Neural crest cell (in vitro differentiated cells): ENCODE results near the gene RNF145. TPM values are rescaled to one million over a fixed set of nuclear protein-coding genes. Genes with fewer than 3 reads are reported as not detected.

Experiments used
- DNase-seq: peaks from one replicate; pipeline ENCODE4 v3.0.0; 2021; ENCODE audit warnings: low read depth, mixed read lengths, low spot score
- H3K27ac Mint-ChIP-seq: one replicate; pipeline ENCODE4 v1.8.0; 2021; ENCODE audit warnings: mild to moderate bottlenecking, mixed read lengths; ENCODE audit not compliant: unreplicated experiment
- H3K27me3 Mint-ChIP-seq: 2 replicates; pipeline ENCODE4 v1.8.0; 2021; ENCODE audit warnings: low read depth, mild to moderate bottlenecking, mixed read lengths
- H3K36me3 Mint-ChIP-seq: 2 replicates; pipeline ENCODE4 v1.8.0; 2021; ENCODE audit warnings: low read depth, mild to moderate bottlenecking, mixed read lengths
- H3K4me1 Mint-ChIP-seq: 2 replicates; pipeline ENCODE4 v1.8.0; 2021; ENCODE audit warnings: mixed read lengths
- H3K4me3 Mint-ChIP-seq: one replicate; pipeline ENCODE4 v1.8.0; 2021; ENCODE audit warnings: mild to moderate bottlenecking, mixed read lengths
- H3K9me3 Mint-ChIP-seq: 2 replicates; pipeline ENCODE4 v1.8.0; 2021; ENCODE audit warnings: mixed read lengths
- total RNA-seq: library from RNA; stranded (reverse); gene quantifications from 2 replicates; pipeline ENCODE4 v1.2.1, GENCODE V29; 2021
- TF ChIP-seq, protein P1 (sequence below): fragments of 200-600 bp; sonication (generic); conservative IDR thresholded peaks from 2 replicates; pipeline ENCODE4 v1.5.0; 2021; ENCODE audit warnings: antibody characterized with exemption, mild to moderate bottlenecking

The RNF145 gene
- total RNA-seq, 1 donor from 2014 or later = 95.2 TPM

DNA sequence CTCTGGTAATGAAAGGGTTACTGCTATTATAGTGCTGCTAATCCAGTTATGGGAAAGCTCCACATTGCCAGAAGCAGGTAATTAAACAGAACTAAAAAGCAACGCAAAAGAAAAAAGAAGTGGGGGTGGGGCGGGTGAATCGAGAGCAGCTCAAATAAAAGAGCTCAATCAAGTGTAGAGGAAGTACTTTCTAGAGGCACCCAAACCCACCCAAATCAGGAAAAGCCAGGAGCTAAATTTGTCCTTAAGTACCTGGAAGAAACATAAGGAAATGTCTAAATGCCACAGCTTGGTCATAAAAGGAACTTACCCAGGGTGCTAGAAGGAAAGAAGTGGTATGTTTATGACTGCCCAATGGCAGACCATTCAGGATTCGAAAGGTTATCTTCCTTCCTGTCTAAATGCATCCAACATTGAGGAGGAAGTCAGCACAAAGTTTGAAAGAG is 2.4 kb upstream of the RNF145 start:
- no peaks in the 10 kb centered on the region for H3K36me3 Mint-ChIP-seq
- no peak overlapping the region for H3K4me3 Mint-ChIP-seq
- peaks cover 3% of the 10 kb centered on the region for H3K27me3 Mint-ChIP-seq
- DNase-seq = no peak
- H3K4me1 Mint-ChIP-seq = peaks cover 29% of the 10 kb centered on the region
- no peaks in the 10 kb centered on the region for H3K9me3 Mint-ChIP-seq
- TF ChIP-seq, protein P1, sequence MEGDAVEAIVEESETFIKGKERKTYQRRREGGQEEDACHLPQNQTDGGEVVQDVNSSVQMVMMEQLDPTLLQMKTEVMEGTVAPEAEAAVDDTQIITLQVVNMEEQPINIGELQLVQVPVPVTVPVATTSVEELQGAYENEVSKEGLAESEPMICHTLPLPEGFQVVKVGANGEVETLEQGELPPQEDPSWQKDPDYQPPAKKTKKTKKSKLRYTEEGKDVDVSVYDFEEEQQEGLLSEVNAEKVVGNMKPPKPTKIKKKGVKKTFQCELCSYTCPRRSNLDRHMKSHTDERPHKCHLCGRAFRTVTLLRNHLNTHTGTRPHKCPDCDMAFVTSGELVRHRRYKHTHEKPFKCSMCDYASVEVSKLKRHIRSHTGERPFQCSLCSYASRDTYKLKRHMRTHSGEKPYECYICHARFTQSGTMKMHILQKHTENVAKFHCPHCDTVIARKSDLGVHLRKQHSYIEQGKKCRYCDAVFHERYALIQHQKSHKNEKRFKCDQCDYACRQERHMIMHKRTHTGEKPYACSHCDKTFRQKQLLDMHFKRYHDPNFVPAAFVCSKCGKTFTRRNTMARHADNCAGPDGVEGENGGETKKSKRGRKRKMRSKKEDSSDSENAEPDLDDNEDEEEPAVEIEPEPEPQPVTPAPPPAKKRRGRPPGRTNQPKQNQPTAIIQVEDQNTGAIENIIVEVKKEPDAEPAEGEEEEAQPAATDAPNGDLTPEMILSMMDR = no peak
- H3K27ac Mint-ChIP-seq = no peak overlapping the region

DNA sequence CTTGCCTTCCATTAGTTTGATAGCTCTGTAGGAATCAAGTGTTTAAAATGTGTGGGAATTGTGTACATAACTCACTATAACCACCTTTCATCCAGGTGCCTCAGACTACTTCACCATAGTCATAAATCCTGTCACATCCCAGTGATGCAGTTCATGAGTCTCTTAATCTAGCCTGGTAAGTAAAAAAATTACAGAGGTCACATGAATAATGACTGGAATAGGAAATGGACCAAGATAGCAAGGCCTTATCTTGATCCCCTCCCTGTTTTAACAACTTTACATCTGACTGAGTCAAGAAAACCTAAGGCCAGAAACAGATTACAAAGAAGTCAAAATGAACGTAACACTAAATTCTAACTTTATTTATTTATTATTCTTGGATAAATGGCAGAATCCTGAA is 1.5 kb upstream of the RNF145 start:
- peaks cover 36% of the 10 kb centered on the region for H3K4me1 Mint-ChIP-seq
- DNase-seq = no peak
- TF ChIP-seq, protein P1 = no peak
- peaks cover 3% of the 10 kb centered on the region for H3K27me3 Mint-ChIP-seq
- no peaks in the 10 kb centered on the region for H3K36me3 Mint-ChIP-seq
- peak overlapping the region; percentile 94 for H3K4me3 Mint-ChIP-seq
- no peak overlapping the region for H3K27ac Mint-ChIP-seq
- no peaks in the 10 kb centered on the region for H3K9me3 Mint-ChIP-seq

DNA sequence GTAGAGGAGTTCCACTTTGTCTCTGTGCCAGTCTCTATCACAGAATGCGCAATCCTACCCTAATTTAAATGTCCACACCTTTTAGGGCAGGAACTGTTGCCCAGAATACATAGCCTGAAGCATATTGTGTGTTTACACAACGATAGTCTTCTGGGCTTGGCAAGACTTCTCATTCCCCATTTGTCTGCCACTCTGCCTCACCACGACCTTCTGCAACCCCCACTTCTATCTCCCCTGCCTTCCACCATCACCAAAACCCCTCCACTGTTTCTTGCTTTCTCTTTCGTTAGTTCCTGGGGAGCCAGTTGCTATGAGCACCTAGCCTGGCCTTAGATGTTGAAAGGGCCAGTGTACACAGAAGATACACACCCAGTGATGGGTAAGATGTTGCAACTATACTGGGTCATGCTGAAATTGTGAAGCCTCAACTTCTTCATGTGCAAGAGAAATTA is 883 bp upstream of the RNF145 start:
- Mint-ChIP-seq H3K27ac (no peak overlapping the region), H3K36me3 (no peaks in the 10 kb centered on the region), H3K9me3 (no peaks in the 10 kb centered on the region), H3K27me3 (peaks cover 3% of the 10 kb centered on the region), H3K4me1 (peaks cover 42% of the 10 kb centered on the region), H3K4me3 (peak overlapping the region; percentile 94)
- no peak for DNase-seq
- TF ChIP-seq, protein P1 = no peak

DNA sequence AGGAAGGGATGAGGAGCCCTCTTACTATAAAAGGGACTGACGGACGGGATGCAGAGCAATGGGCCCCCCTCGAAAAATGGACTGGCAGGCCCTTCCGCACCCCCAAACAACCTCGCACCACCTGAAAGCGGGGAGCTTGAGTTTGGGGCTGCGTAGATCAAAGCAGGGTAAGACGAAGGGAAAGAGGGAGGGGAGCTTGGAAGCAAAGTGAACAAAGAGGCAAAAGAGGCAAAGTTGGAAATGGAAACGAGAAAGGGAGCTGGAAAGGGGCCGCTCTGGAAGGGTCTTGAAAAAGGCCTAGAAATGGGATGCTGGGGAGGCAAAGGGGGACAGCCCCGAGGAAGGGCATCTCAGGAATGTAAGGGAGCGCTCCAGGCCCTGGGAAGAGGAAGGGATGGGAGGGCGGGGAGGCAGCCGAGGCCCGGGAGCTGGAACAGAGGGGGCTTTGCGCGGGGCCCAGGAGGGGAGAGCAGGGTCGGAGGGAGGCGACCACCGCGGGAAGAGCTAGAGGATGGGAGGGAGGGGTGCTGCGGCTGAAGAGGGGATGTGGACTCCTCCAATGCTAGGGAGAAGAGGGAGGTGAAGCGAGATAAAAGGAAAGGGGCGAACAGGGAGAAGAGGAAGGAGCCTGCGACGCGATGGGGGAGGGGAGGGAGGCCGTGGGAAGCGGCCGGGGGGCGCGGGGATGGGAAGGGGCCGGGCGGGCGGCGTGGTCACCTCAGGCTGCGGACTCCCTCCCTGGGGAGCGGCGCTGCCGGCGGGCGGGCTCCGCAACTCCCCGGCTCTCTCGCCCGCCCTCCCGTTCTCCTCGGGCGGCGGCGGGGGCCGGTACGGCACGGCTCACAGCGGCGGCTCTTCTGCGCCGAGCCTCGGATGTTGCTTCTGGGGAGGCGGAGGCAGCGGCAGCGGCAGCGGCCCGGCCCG is 577 bp downstream of the RNF145 start:
- peak overlapping the region; percentile 96 for H3K4me3 Mint-ChIP-seq
- H3K36me3 Mint-ChIP-seq = no peaks in the 10 kb centered on the region
- H3K27ac Mint-ChIP-seq = peak overlapping the region; percentile 99
- peaks cover 47% of the 10 kb centered on the region for H3K4me1 Mint-ChIP-seq
- DNase-seq = peak; percentile 35
- TF ChIP-seq, protein P1 = no peak
- H3K9me3 Mint-ChIP-seq = no peaks in the 10 kb centered on the region
- H3K27me3 Mint-ChIP-seq = no peaks in the 10 kb centered on the region

DNA sequence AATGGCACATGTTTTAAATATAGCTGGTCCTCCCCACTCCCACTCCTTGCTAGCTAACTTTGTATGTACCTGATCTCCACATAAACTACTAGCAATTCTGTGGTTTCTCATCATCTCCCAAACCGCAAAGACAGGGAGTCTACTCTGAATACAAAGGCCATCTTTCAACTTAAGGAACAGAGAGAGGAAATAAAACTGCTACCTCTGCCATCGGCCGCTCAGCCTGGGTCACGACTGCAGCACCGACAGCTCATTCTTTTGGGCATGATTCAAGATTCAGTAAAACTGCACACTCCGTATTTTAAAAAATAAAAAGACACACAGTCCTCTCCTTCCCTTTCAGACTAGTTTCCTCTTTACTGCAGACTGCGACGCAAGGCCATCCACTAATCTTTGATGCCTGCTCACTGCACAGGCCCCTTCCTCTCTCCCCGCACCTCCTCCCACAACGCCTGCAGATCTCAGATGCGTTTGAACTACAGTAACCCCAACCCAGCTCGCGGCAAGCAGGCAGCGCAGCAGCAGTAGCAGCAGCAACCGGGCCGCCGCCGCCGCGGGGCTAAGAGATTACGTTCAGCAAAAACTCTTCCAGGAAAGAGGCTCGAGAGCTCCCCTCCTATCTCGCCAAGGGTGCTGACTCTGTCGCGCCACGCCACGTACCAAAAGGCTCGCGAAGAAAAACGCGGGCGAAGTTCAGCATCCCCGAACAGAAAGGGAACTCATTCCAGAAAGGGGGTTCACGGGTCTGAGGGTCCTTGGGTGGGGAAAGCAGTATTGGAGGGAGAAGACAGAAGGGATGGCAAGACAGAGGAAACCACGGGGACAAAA is 1.5 kb downstream of the RNF145 start:
- Mint-ChIP-seq H3K9me3 (no peaks in the 10 kb centered on the region), H3K27me3 (no peaks in the 10 kb centered on the region), H3K36me3 (no peaks in the 10 kb centered on the region), H3K4me1 (peaks cover 51% of the 10 kb centered on the region), H3K27ac (peak overlapping the region; percentile 99), H3K4me3 (peak overlapping the region; percentile 96)
- TF ChIP-seq, protein P1 = no peak
- DNase-seq = peak; percentile 52
